Breast epithelium (tissue), 3 donors: ENCODE results near the gene EPB41L2.

Source experiments
- CTCF ChIP-seq, 3 donors: fragments of 450-650 bp; IDR thresholded peaks; one replicate each; pipeline ENCODE4 v1.5.1; 2016 to 2017; ENCODE audit warnings: antibody characterized with exemption in 3 of 3, mild to moderate bottlenecking in 3 of 3, moderate library complexity in 3 of 3
- POLR2A ChIP-seq: fragments of 450-650 bp; IDR thresholded peaks from one replicate; pipeline ENCODE4 v1.6.1; 2016; ENCODE audit warnings: antibody characterized with exemption, mild to moderate bottlenecking, moderate library complexity
- POLR2AphosphoS5 ChIP-seq, 3 donors: sonication (generic); formaldehyde crosslinking; IDR thresholded peaks; one replicate each; pipeline ENCODE4 v1.6.1; 2017; ENCODE audit warnings: antibody characterized with exemption in 3 of 3

- TF ChIP-seq CTCF (IDR thresholded peaks at IDR 0.05) = no peak
- no peak for TF ChIP-seq POLR2A
- TF ChIP-seq POLR2AphosphoS5 (IDR thresholded peaks at IDR 0.05) = no peak
Measured at GRCh38 chr6:131003488-131004386, 59.3 kb downstream of the EPB41L2 start.
